ENCODE measurements around the gene RPL13. TPM values are rescaled to one million over a fixed set of nuclear protein-coding genes. Genes with fewer than 3 reads are reported as not detected.

The RPL13 gene
- total and polyA plus RNA-seq, 4 donors: 1,505 to 6,820 (median 3,018) TPM

- intact Hi-C loops (cut with DNase I): loop anchor here (5.0 kb wide), 1 partner anchor 223 kb away; no protein-coding TSS in a partner anchor
- ATAC-seq (ENCODE audit: low FRiP score) (no peak), DNase-seq (no peak)
- Histone ChIP-seq H3K27ac (ENCODE audit: low read depth in 1 of 2, low read length in 2 of 2) (no peak overlapping the region), H3K4me1 (ENCODE audit: control insufficient read depth in 1 of 2, insufficient read depth in 2 of 2, low read length in 2 of 2) (no peaks in the 10 kb centered on the region), H3K27me3 (ENCODE audit: control insufficient read depth in 1 of 2, insufficient read depth in 2 of 2, low read length in 1 of 2) (no peaks in the 10 kb centered on the region), H3K9me3 (ENCODE audit: control insufficient read depth, low read length) (no peaks in the 10 kb centered on the region), H3K4me3 (ENCODE audit: low read length in 2 of 2) (no peak overlapping the region), H3K36me3 (ENCODE audit: control insufficient read depth in 1 of 2, insufficient read depth in 2 of 2, low read length in 1 of 2) (peaks cover 0 to 7% of the 10 kb centered on the region in 2 donors)
- WGBS, 2 donors: 86 to 87% methylated on average over 13 of the region's 13 CpGs
These were observed 4.7 kb upstream of the RPL13 start for GRCh38 chr16:89555780-89556179.

DNA sequence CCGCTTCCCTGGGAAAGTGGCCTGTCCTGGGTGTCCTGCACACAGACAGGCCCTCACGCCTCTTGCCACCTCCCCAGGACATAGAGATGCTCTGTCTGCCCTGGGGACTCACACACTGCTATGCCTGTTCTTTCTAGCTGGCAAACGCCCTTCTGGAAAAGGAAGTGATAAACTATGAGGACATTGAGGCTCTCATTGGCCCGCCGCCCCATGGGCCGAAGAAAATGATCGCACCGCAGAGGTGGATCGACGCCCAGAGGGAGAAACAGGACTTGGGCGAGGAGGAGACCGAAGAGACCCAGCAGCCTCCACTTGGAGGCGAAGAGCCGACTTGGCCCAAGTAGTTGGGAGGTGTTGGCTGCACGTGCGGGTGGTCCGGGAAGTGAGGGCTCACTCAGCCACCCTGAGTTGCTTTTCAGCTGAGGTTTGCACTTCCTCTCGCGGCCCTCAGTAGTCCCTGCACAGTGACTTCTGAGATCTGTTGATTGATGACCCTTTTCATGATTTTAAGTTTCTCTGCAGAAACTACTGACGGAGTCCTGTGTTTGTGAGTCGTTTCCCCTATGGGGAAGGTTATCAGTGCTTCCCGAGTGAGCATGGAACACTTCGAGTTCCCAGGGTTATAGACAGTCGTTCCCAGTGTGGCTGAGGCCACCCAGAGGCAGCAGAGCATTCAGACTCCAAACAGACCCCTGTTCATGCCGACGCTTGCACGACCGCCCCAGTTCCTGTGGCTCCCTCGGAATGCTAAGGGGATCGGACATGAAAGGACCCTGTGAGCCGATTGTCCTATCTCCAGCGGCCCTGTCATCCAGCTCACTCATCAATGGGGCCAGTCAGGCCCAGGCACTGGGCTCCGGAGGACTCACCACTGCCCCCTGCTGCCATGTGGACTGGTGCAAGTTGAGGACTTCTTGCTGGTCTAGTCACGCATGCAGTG, 3.5 kb upstream of the RPL13 start:
- Histone ChIP-seq H3K36me3 (ENCODE audit: control insufficient read depth in 1 of 2, insufficient read depth in 2 of 2, low read length in 1 of 2) (peaks cover 0 to 5% of the 10 kb centered on the region in 2 donors), H3K9me3 (ENCODE audit: control insufficient read depth, low read length) (no peaks in the 10 kb centered on the region), H3K4me1 (ENCODE audit: control insufficient read depth in 1 of 2, insufficient read depth in 2 of 2, low read length in 2 of 2) (no peaks in the 10 kb centered on the region), H3K4me3 (ENCODE audit: low read length in 2 of 2) (no peak overlapping the region), H3K27me3 (ENCODE audit: control insufficient read depth in 1 of 2, insufficient read depth in 2 of 2, low read length in 1 of 2) (no peaks in the 10 kb centered on the region), H3K27ac (ENCODE audit: low read depth in 1 of 2, low read length in 2 of 2) (no peak overlapping the region)
- 59% methylated on average over 34 of the region's 34 CpGs for WGBS, 2 donors
- intact Hi-C loops (cut with DNase I): loop anchor here (5.0 kb wide), 1 partner anchor 225 kb away; no protein-coding TSS in a partner anchor
- ATAC-seq (ENCODE audit: low FRiP score): no peak
- DNase-seq: peak; percentile 89 to 94

DNA sequence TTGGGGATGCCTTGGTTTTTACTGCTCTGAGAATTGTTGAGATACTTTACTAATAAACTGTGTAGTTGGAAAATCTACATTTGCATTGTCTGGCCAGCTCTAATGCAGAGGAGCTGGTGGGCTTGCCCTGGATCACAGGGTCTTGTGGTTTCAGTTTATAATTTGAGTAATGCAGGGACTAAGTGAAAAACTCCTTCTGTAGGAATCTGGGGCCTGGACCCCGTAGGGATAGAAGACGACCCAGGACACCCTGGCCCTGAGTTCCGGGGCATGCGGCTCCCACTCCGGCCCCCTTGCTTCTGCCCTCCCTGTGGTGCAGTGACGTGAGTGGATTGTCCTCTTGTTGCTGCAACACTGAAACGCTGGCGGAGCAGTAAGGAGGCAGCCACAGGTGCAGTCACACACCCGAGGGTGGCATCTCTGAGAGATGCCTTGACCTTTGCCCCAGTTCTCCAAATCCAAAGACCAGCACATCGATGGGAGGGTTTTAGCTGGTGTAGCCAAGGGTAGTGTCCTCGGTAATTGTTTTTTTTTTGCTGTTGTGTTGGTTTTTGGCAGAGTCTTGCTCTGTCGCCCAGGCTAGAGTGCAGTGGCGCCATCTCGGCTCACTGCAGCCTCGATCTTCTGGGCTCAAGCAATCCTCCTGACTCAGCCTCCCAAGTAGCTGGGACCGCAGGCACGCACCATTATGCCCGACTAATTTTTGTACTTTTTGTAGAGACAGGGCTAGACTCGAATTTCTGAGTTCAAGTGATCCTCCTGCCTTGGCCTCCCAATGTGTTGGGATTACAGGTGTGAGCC, 2.6 kb upstream of the RPL13 start:
- no peaks in the 10 kb centered on the region for H3K4me1 ChIP-seq (ENCODE audit: control insufficient read depth in 1 of 2, insufficient read depth in 2 of 2, low read length in 2 of 2)
- H3K4me3 ChIP-seq (ENCODE audit: low read length in 2 of 2): no peak overlapping the region
- DNase-seq: no peak
- WGBS, 2 donors: 89% methylated on average over 19 of the region's 19 CpGs
- H3K36me3 ChIP-seq (ENCODE audit: control insufficient read depth in 1 of 2, insufficient read depth in 2 of 2, low read length in 1 of 2): peaks cover 0 to 10% of the 10 kb centered on the region in 2 donors
- no peaks in the 10 kb centered on the region for H3K27me3 ChIP-seq (ENCODE audit: control insufficient read depth in 1 of 2, insufficient read depth in 2 of 2, low read length in 1 of 2)
- intact Hi-C loops (cut with DNase I): loop anchor here (5.0 kb wide), 1 partner anchor 226 kb away; no protein-coding TSS in a partner anchor
- H3K27ac ChIP-seq (ENCODE audit: low read depth in 1 of 2, low read length in 2 of 2): no peak overlapping the region
- no peak for ATAC-seq (ENCODE audit: low FRiP score)
- no peaks in the 10 kb centered on the region for H3K9me3 ChIP-seq (ENCODE audit: control insufficient read depth, low read length)

GRCh38 chr16:89561142-89561883, 831 bp downstream of the RPL13 start:
- DNase-seq (peak in 1 of 2 donors; percentile 83), ATAC-seq (ENCODE audit: low FRiP score) (peak; percentile 17)
- no peaks in the 10 kb centered on the region for H3K9me3 ChIP-seq (ENCODE audit: control insufficient read depth, low read length)
- no peaks in the 10 kb centered on the region for H3K4me1 ChIP-seq (ENCODE audit: control insufficient read depth in 1 of 2, insufficient read depth in 2 of 2, low read length in 2 of 2)
- H3K36me3 ChIP-seq (ENCODE audit: control insufficient read depth in 1 of 2, insufficient read depth in 2 of 2, low read length in 1 of 2): peaks cover 0 to 13% of the 10 kb centered on the region in 2 donors
- H3K4me3 ChIP-seq (ENCODE audit: low read length in 2 of 2): peak overlapping the region; percentile 38 to 45
- H3K27ac ChIP-seq (ENCODE audit: low read depth in 1 of 2, low read length in 2 of 2): peak overlapping the region in 1 of 2 donors; percentile 10
- 7% methylated on average over 58 of the region's 58 CpGs for WGBS, 2 donors
- intact Hi-C loops (cut with DNase I): loop anchor here in 1 of 2 donors (10.0 kb wide), 1 partner anchor 317 kb away; no protein-coding TSS in a partner anchor
- peaks cover 0 to 2% of the 10 kb centered on the region in 2 donors for H3K27me3 ChIP-seq (ENCODE audit: control insufficient read depth in 1 of 2, insufficient read depth in 2 of 2, low read length in 1 of 2)

- peaks cover 0 to 2% of the 10 kb centered on the region in 2 donors for H3K27me3 ChIP-seq (ENCODE audit: control insufficient read depth in 1 of 2, insufficient read depth in 2 of 2, low read length in 1 of 2)
- ATAC-seq (ENCODE audit: low FRiP score): no peak
- H3K9me3 ChIP-seq (ENCODE audit: control insufficient read depth, low read length): no peaks in the 10 kb centered on the region
- intact Hi-C loops (cut with DNase I): loop anchor here in 1 of 2 donors (10.0 kb wide), 1 partner anchor 317 kb away; no protein-coding TSS in a partner anchor
- H3K27ac ChIP-seq (ENCODE audit: low read depth in 1 of 2, low read length in 2 of 2): no peak overlapping the region
- no peak for DNase-seq
- peak overlapping the region in 1 of 2 donors; percentile 38 for H3K4me3 ChIP-seq (ENCODE audit: low read length in 2 of 2)
- H3K36me3 ChIP-seq (ENCODE audit: control insufficient read depth in 1 of 2, insufficient read depth in 2 of 2, low read length in 1 of 2): peaks cover 0 to 13% of the 10 kb centered on the region in 2 donors
- 72 to 74% methylated on average over 23 of the region's 23 CpGs for WGBS, 2 donors
- H3K4me1 ChIP-seq (ENCODE audit: control insufficient read depth in 1 of 2, insufficient read depth in 2 of 2, low read length in 2 of 2): no peaks in the 10 kb centered on the region
These were observed 1.6 kb downstream of the RPL13 start for GRCh38 chr16:89561884-89562599.

- peaks cover 0 to 2% of the 10 kb centered on the region in 2 donors for H3K27me3 ChIP-seq (ENCODE audit: control insufficient read depth in 1 of 2, insufficient read depth in 2 of 2, low read length in 1 of 2)
- ATAC-seq (ENCODE audit: low FRiP score) (no peak), DNase-seq (no peak)
- no peaks in the 10 kb centered on the region for H3K9me3 ChIP-seq (ENCODE audit: control insufficient read depth, low read length)
- H3K4me3 ChIP-seq (ENCODE audit: low read length in 2 of 2): no peak overlapping the region
- WGBS, 2 donors: 70 to 75% methylated on average over 12 of the region's 12 CpGs
- intact Hi-C loops (cut with DNase I): loop anchor here in 1 of 2 donors (10.0 kb wide), 1 partner anchor 318 kb away; no protein-coding TSS in a partner anchor
- peaks cover 0 to 13% of the 10 kb centered on the region in 2 donors for H3K36me3 ChIP-seq (ENCODE audit: control insufficient read depth in 1 of 2, insufficient read depth in 2 of 2, low read length in 1 of 2)
- no peak overlapping the region for H3K27ac ChIP-seq (ENCODE audit: low read depth in 1 of 2, low read length in 2 of 2)
- H3K4me1 ChIP-seq (ENCODE audit: control insufficient read depth in 1 of 2, insufficient read depth in 2 of 2, low read length in 2 of 2): no peaks in the 10 kb centered on the region
These were observed 2.5 kb downstream of the RPL13 start for GRCh38 chr16:89562939-89563338.

DNA sequence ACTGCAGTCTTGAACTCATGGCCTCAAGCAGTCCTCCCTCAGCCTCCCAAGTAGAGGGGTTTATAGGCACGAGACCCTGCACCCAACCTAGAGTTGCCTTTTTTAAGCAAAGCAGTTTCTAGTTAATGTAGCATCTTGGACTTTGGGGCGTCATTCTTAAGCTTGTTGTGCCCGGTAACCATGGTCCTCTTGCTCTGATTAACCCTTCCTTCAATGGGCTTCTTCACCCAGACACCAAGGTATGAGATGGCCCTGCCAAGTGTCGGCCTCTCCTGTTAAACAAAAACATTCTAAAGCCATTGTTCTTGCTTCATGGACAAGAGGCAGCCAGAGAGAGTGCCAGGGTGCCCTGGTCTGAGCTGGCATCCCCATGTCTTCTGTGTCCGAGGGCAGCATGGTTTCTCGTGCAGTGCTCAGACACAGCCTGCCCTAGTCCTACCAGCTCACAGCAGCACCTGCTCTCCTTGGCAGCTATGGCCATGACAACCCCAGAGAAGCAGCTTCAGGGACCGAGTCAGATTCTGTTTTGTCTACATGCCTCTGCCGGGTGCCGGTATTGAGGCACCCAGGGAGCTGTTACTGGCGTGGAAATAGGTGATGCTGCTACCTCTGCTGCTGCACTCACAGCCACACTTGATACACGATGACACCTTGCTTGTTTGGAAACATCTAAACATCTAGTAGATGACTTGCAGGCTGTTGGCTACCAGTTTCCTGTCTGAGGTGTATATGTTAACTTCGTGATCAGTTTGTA, 3.3 kb downstream of the RPL13 start:
- no peaks in the 10 kb centered on the region for H3K9me3 ChIP-seq (ENCODE audit: control insufficient read depth, low read length)
- intact Hi-C loops (cut with DNase I): loop anchor here in 1 of 2 donors (10.0 kb wide), 1 partner anchor 319 kb away; no protein-coding TSS in a partner anchor
- DNase-seq (no peak), ATAC-seq (ENCODE audit: low FRiP score) (no peak)
- H3K27me3 ChIP-seq (ENCODE audit: control insufficient read depth in 1 of 2, insufficient read depth in 2 of 2, low read length in 1 of 2): peaks cover 0 to 2% of the 10 kb centered on the region in 2 donors
- H3K4me1 ChIP-seq (ENCODE audit: control insufficient read depth in 1 of 2, insufficient read depth in 2 of 2, low read length in 2 of 2): no peaks in the 10 kb centered on the region
- WGBS, 2 donors: 57 to 62% methylated on average over 12 of the region's 12 CpGs
- peaks cover 0 to 13% of the 10 kb centered on the region in 2 donors for H3K36me3 ChIP-seq (ENCODE audit: control insufficient read depth in 1 of 2, insufficient read depth in 2 of 2, low read length in 1 of 2)
- no peak overlapping the region for H3K4me3 ChIP-seq (ENCODE audit: low read length in 2 of 2)
- H3K27ac ChIP-seq (ENCODE audit: low read depth in 1 of 2, low read length in 2 of 2): no peak overlapping the region

Measured in aorta (tissue), 5 donors.